Aorta (tissue), 5 donors: Measurements from ENCODE around the gene TRPC6. TPM values are rescaled to one million over a fixed set of nuclear protein-coding genes. Genes with fewer than 3 reads are reported as not detected.

Experiments
- ATAC-seq: fragments of 200-7000 bp; cut with Tn5 transposase; one replicate; pipeline ENCODE4 v1.9.1; 2022; ENCODE audit warnings: moderate library complexity; ENCODE audit not compliant: low FRiP score
- DNase-seq, 2 donors: peaks; one replicate each; pipeline ENCODE4 v3.0.0-alpha.2; 2020
- H3K27ac ChIP-seq, 2 donors: one replicate each; pipeline ENCODE4 v1.5.1; 2013; ENCODE audit warnings: low read length in 2 of 2, mild to moderate bottlenecking in 2 of 2, moderate library complexity in 2 of 2, control low read depth in 1 of 2, inconsistent platforms in 1 of 2, low read depth in 1 of 2
- H3K27me3 ChIP-seq, 2 donors: one replicate each; pipeline ENCODE4 v1.6.1; 2013; ENCODE audit warnings: control low read depth in 1 of 2, low read length in 1 of 2, mild to moderate bottlenecking in 1 of 2, moderate library complexity in 1 of 2; ENCODE audit not compliant: insufficient read depth in 2 of 2, control insufficient read depth in 1 of 2
- H3K36me3 ChIP-seq, 2 donors: one replicate each; pipeline ENCODE4 v1.6.1; 2013; ENCODE audit warnings: control low read depth in 1 of 2, low read length in 1 of 2, mild to moderate bottlenecking in 1 of 2; ENCODE audit not compliant: insufficient read depth in 2 of 2, control insufficient read depth in 1 of 2
- H3K4me1 ChIP-seq, 2 donors: one replicate each; pipeline ENCODE4 v1.6.1; 2013; ENCODE audit warnings: low read length in 2 of 2, control low read depth in 1 of 2, mild to moderate bottlenecking in 1 of 2, moderate library complexity in 1 of 2; ENCODE audit not compliant: insufficient read depth in 2 of 2, control insufficient read depth in 1 of 2
- H3K4me3 ChIP-seq, 2 donors: one replicate each; pipeline ENCODE4 v1.5.1; 2013; ENCODE audit warnings: low read length in 2 of 2, control low read depth in 1 of 2, mild to moderate bottlenecking in 1 of 2
- H3K9me3 ChIP-seq: one replicate; pipeline ENCODE4 v1.6.1; 2013; ENCODE audit warnings: mild to moderate bottlenecking, low read length; ENCODE audit not compliant: control insufficient read depth
- WGBS, 2 donors: extraction: QIAGEN DNeasy Blood & Tissue Kit; methylation state at CpG; one replicate each; pipeline ENCODE4 v1.1.7; 2013; 5-methylcytosine and 5-hydroxymethylcytosine counted together
- intact Hi-C, 2 donors: fragments of 100-400 bp; cut with DNase I; formaldehyde crosslinking; loops; one replicate each; pipeline versions ENCODE4 v1.14.2 to v1.15.0; 2022
- polyA plus RNA-seq, 2 donors: library from polyadenylated mRNA; stranded (reverse); fragments of 200-250 nt; gene quantifications; one replicate each; pipeline ENCODE4 v1.2.3, GENCODE V29; 2013
- total RNA-seq, 2 donors: library from RNA; stranded (reverse); fragmentation: NEBNext Ultra II Directional; extraction: Animal tissue kit (Norgen Biotek cat#: 25700); gene quantifications; one replicate each; pipeline ENCODE4 v1.2.1, GENCODE V29; 2021
- donor health status: healthy with polysubstance abuse.
- donor health status: Bipolar disorder and iron deficiency.
- donor health status: DM: no; HTN: no; CAD: no.
- donor health status: DM: no; HTN: no; CAD: no.
- donor health status: DM: yes; HTN: yes; CAD: no.

TRPC6 gene
- total and polyA plus RNA-seq, 4 donors, result 0.38 to 5.4 (median 3.5) TPM

DNA sequence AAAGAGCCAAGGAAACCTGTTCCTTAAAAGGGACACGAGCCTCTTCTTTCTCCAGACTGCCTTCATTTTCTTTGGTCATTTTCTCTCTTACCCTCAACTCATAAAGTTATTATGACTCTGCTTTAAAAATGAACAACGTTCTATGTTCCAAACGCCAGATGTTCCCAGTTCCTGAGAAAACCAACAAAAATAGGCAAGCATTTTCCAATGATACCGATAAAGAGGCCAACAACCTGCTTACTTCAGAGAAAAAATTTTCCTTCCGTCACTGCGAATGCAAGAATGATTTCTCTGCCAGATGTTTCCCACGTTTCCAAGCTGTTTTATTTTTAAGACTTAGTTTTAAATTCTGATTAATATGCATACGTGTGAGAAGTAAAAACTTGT lies 315 bp upstream of the TRPC6 start:
- WGBS, 2 donors, result 19 to 21% methylated on average over 8 of the region's 8 CpGs
- DNase-seq, result no peak
- no peak overlapping the region for H3K27ac ChIP-seq
- no peaks in the 10 kb centered on the region for H3K36me3 ChIP-seq
- no peaks in the 10 kb centered on the region for H3K9me3 ChIP-seq
- ATAC-seq, result no peak
- peaks cover 0 to 1% of the 10 kb centered on the region in 2 donors for H3K4me1 ChIP-seq
- H3K4me3 ChIP-seq, result peak overlapping the region in 1 of 2 donors; percentile 79
- no peaks in the 10 kb centered on the region for H3K27me3 ChIP-seq
- intact Hi-C loops, result no loop called here

DNA sequence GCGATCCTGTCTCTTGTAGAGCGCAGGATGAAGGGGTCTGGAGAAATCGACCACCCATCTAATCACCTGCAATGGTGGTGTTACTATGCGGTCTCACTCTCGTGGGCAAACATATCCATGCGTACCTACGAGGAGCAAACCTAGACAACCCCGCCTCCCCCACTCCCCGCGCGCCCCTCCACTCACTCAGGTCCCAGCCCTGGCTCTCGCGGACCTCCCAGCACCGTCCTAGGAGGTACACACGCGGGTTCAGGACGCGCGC lies 887 bp downstream of the TRPC6 start:
- peak overlapping the region; percentile 64 to 79 for H3K4me3 ChIP-seq
- ATAC-seq (no peak), DNase-seq (no peak)
- no peaks in the 10 kb centered on the region for H3K9me3 ChIP-seq
- peaks cover 0 to 1% of the 10 kb centered on the region in 2 donors for H3K4me1 ChIP-seq
- intact Hi-C loops, result no loop called here
- no peaks in the 10 kb centered on the region for H3K36me3 ChIP-seq
- WGBS, 2 donors, result 1 to 2% methylated on average over 18 to 19 of the region's 19 CpGs
- no peak overlapping the region for H3K27ac ChIP-seq
- no peaks in the 10 kb centered on the region for H3K27me3 ChIP-seq

DNA sequence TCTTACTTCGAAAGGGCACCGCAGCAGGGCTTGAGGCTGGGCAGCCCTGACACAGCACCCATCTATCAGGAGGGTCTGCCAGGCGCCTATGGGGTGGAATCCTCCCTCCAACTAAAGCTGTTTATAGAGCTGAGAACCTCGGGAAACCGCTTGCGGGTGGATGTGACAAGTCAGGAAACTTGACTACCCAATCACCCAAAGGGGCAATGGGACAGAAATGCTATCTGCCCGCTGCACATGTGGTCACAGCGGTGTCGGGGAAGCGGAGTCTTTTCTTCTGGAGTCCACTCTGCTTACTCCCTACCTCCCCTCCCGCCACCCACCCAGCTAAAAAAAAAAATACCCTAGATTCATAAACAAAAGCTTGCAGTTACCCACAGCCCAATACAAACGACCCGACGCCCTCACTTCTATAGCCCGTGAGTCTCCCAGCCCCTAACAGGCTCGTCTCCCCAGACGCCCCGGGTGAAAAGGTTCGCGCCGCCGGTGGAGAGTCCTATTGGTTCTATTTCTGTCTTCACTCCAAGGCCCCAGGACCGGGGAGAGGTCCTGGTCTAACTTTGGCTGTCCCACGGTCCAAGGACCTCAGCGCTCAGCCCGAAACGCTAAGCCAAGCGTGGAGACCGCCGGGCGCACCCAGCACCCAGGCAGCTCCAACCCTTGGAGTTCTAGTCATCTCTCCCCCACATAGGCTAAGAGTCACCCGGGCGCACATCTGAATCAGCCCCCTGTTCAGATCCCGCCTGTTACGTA lies 1.4 kb downstream of the TRPC6 start:
- WGBS, 2 donors, result 7% methylated on average over 35 of the region's 35 CpGs

DNA sequence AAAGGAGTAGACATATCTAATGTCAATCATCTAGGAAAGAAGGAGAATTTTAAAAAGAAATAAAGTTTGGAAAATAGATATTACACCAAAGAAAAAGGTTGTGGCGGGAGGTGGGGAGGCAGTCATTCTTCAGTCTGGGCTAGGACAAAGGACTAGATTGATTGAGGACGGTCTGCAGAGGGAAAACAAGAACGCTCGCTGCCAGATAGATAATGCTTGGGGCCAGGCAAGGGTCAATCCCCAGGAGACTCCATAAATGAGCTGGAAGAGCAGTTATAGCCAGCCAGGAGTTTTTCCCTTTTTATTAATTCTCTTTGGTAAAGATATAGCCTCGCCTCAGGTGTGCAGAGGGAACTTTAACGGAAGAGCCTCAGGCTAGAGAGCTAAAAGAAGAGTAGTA lies 6.3 kb downstream of the TRPC6 start:
- no peaks in the 10 kb centered on the region for H3K27me3 ChIP-seq
- intact Hi-C loops, result no loop called here
- no peak for ATAC-seq
- H3K4me3 ChIP-seq, result no peak overlapping the region
- no peaks in the 10 kb centered on the region for H3K9me3 ChIP-seq
- H3K4me1 ChIP-seq, result no peaks in the 10 kb centered on the region
- WGBS, 2 donors, result 90% methylated on average over 6 of the region's 6 CpGs
- H3K36me3 ChIP-seq, result no peaks in the 10 kb centered on the region
- H3K27ac ChIP-seq, result no peak overlapping the region
- DNase-seq, result no peak

More for the DNA sequence above, 1.4 kb downstream of the TRPC6 start:
- ATAC-seq, result peak; percentile 64
- H3K4me3 ChIP-seq, result peak overlapping the region in 1 of 2 donors; percentile 79
- intact Hi-C loops, result no loop called here
- no peaks in the 10 kb centered on the region for H3K36me3 ChIP-seq
- no peaks in the 10 kb centered on the region for H3K9me3 ChIP-seq
- no peaks in the 10 kb centered on the region for H3K27me3 ChIP-seq
- H3K4me1 ChIP-seq, result peaks cover 0 to 1% of the 10 kb centered on the region in 2 donors
- no peak overlapping the region for H3K27ac ChIP-seq
- peak; percentile 36 to 69 for DNase-seq

DNA sequence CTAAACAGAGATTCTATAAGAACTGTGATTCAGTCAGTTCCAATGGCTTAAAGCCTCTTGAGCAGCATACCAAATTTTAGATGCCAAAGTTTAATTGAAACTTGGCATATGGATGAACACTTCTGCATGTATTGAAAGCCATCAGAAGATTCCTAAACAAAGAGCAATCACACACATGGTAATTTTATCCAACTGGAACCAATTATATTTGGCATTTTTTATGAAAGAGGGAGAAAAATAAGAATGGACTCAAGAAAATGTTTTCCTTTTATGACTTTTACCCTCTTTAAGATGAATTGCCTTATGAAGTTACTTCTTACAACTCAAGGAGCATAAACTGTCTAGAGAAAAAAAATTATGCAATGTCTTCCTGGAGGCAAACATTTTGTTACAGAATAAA lies 7.4 kb downstream of the TRPC6 start:
- H3K4me3 ChIP-seq, result no peak overlapping the region
- no peaks in the 10 kb centered on the region for H3K9me3 ChIP-seq
- no peaks in the 10 kb centered on the region for H3K27me3 ChIP-seq
- H3K36me3 ChIP-seq, result no peaks in the 10 kb centered on the region
- no peak for ATAC-seq
- H3K4me1 ChIP-seq, result no peaks in the 10 kb centered on the region
- intact Hi-C loops, result no loop called here
- no peak overlapping the region for H3K27ac ChIP-seq
- no peak for DNase-seq

DNA sequence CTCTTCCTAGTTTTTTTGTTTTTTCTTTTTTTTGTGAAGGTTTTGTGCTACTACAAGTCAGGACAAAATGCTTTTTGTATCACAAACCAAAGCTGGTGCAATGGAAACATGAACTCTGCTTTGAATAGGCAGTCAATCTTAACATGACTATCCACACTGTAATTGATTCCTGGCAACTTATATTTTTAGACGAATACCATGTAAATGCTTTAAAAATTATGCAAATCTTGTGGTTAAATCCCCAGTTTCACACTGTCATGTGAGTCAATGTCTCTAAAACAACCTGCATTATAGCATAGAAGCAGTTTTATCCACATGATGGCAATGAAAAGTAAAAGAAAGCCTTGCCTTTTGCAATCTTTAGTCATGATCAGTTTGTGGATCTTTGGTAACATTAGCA lies 8.9 kb downstream of the TRPC6 start:
- Histone ChIP-seq H3K27me3 (no peaks in the 10 kb centered on the region), H3K4me3 (no peak overlapping the region), H3K27ac (no peak overlapping the region), H3K9me3 (no peaks in the 10 kb centered on the region), H3K36me3 (no peaks in the 10 kb centered on the region), H3K4me1 (no peaks in the 10 kb centered on the region)
- ATAC-seq, result no peak
- WGBS, 2 donors, result 0 to 33% methylated on average over 1 of the region's 1 CpG
- intact Hi-C loops, result no loop called here
- DNase-seq, result no peak

DNA sequence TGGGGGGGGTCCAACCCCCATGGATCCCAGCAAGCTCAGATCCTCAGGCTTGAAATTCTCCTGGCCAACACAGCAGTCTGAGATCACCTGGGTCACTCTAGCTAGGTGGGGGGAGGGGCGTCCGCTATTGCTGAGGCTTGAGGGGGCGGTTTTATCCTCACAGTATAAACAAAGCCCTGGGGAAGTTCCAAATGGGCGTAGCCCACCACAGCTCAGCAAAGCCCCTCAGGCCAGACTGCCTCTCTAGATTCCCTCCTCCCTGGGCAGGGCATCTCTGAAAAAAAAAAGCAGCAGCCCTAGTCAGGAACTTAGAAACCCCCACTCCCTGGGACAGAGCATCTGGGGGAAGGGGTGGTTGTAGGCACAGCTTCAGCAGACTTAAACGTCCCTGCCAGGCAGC lies 16.7 kb downstream of the TRPC6 start:
- intact Hi-C loops, result no loop called here
- no peaks in the 10 kb centered on the region for H3K27me3 ChIP-seq
- H3K4me1 ChIP-seq, result no peaks in the 10 kb centered on the region
- H3K27ac ChIP-seq, result no peak overlapping the region
- H3K36me3 ChIP-seq, result no peaks in the 10 kb centered on the region
- H3K9me3 ChIP-seq, result no peaks in the 10 kb centered on the region
- DNase-seq (no peak), ATAC-seq (no peak)
- H3K4me3 ChIP-seq, result no peak overlapping the region
- WGBS, 2 donors, result 57 to 62% methylated on average over 5 of the region's 5 CpGs

DNA sequence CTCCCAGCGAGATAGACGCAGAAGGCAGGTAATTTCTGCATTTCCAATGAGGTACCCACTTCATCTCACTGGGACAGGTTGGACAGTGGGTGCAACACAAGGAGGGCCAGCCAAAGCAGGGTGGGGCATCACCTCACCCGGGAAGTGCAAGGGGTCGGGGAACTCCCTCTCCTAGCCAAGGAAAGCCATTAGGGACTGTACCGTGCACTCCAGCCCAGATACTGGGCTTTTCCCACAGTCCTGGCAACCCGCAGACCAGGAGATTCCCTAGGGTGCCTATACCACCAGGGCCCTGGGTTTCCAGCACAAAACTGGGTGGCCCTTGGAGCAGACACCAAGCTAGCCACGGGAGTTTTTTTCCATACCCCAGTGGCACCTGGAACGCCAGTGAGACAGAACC lies 17.2 kb downstream of the TRPC6 start:
- no peak overlapping the region for H3K4me3 ChIP-seq
- ATAC-seq, result no peak
- H3K9me3 ChIP-seq, result no peaks in the 10 kb centered on the region
- H3K27me3 ChIP-seq, result no peaks in the 10 kb centered on the region
- no peak for DNase-seq
- no peak overlapping the region for H3K27ac ChIP-seq
- intact Hi-C loops, result no loop called here
- H3K36me3 ChIP-seq, result no peaks in the 10 kb centered on the region
- H3K4me1 ChIP-seq, result no peaks in the 10 kb centered on the region
- 66 to 80% methylated on average over 8 of the region's 8 CpGs for WGBS, 2 donors

DNA sequence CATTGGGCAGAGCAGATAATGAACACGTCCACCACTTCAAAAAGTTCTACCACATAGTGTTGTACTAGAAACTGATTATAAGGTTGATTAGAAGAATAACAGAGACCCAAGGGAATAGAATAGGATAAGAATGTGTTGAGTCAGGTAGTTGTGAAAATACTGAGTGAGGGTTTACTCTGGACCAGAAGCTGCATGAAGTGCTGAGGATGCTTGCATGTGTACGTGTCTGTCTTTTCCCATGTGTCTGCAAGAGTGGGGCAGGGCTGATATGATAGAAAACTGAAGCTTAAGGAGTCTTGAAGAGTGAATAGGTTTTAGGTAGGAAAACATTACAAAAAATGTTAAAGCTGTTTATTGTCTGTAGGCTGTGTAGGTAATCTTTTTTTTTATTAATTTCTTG lies 20.6 kb downstream of the TRPC6 start:
- H3K9me3 ChIP-seq, result no peaks in the 10 kb centered on the region
- no peak overlapping the region for H3K4me3 ChIP-seq
- intact Hi-C loops, result no loop called here
- ATAC-seq (no peak), DNase-seq (no peak)
- no peaks in the 10 kb centered on the region for H3K36me3 ChIP-seq
- H3K27me3 ChIP-seq, result no peaks in the 10 kb centered on the region
- 82 to 88% methylated on average over 2 of the region's 2 CpGs for WGBS, 2 donors
- no peak overlapping the region for H3K27ac ChIP-seq
- H3K4me1 ChIP-seq, result no peaks in the 10 kb centered on the region
